GM18858 (cell line): ENCODE results near the gene DNAJB8.

ENCODE experiments used
- ATAC-seq: cut with Tn5 transposase; IDR thresholded peaks from one replicate; pipeline ENCODE4 v1.9.1; 2021; ENCODE audit not compliant: unreplicated experiment

Gene DNAJB8

GRCh38 chr3:128429275-128429674, 37.4 kb downstream of the DNAJB8 start:
- no peak for ATAC-seq

- no peak for ATAC-seq
Measured at GRCh38 chr3:128427872-128428822, 38.5 kb downstream of the DNAJB8 start.

GRCh38 chr3:128427175-128427857, 39.4 kb downstream of the DNAJB8 start:
- ATAC-seq: no peak

GRCh38 chr3:128426128-128426921, 40.4 kb downstream of the DNAJB8 start:
- no peak for ATAC-seq

GRCh38 chr3:128425846-128426127, 40.9 kb downstream of the DNAJB8 start:
- ATAC-seq: no peak

- no peak for ATAC-seq
Measured at GRCh38 chr3:128425142-128425845, 41.4 kb downstream of the DNAJB8 start.

- ATAC-seq: no peak
Measured at GRCh38 chr3:128424508-128425069, 42.1 kb downstream of the DNAJB8 start.

- ATAC-seq: no peak
Measured at GRCh38 chr3:128423525-128424147, 43.1 kb downstream of the DNAJB8 start.

- ATAC-seq: no peak
Measured at GRCh38 chr3:128422762-128423524, 43.7 kb downstream of the DNAJB8 start.

- no peak for ATAC-seq
Measured at GRCh38 chr3:128421966-128422365, 44.7 kb downstream of the DNAJB8 start.

GRCh38 chr3:128421439-128421836, 45.3 kb downstream of the DNAJB8 start:
- ATAC-seq: no peak

GRCh38 chr3:128420720-128421438, 45.8 kb downstream of the DNAJB8 start:
- no peak for ATAC-seq

GRCh38 chr3:128420289-128420688, 46.4 kb downstream of the DNAJB8 start:
- ATAC-seq: no peak

- no peak for ATAC-seq
Measured at GRCh38 chr3:128419311-128419710, 47.4 kb downstream of the DNAJB8 start.

- ATAC-seq: no peak
Measured at GRCh38 chr3:128418900-128419299, 47.8 kb downstream of the DNAJB8 start.

GRCh38 chr3:128416578-128417211, 50.0 kb downstream of the DNAJB8 start:
- ATAC-seq: no peak

- no peak for ATAC-seq
Measured at GRCh38 chr3:128415773-128416577, 50.7 kb downstream of the DNAJB8 start.
